ENCODE data around the gene GH2.
"Not testable (repeated sequence)": the region's sequence is repeated elsewhere in the genome, so short reads cannot be mapped to it uniquely, and the experiment has no call there.

Gene GH2

DNA sequence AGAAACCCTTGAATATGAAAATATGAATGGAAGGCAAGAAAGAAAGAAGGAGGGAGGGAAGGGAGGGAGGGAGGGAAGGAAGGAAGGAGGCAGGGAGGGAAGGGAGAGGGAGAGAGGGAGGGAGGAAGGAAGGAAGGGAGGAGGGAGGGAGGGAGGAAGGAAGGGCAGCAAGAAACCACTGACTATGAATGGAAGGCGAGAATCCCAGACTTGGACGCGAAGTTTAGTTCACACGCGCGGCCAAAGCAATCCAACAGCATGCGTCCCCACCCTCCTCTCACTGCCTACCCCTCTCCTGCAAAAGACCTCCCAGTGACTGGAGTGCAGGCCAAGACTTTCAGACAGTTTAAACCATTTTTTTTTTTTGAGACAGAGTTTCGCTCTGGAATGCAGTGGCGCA is 31.3 kb downstream of the GH2 start:
- no peak for DNase-seq (ENCODE audit: low read depth, low spot score)
- POLR2A ChIA-PET, result no interaction called here
- CTCF ChIA-PET, result interaction anchor here (1.2 to 2.0 kb wide), 2 partner anchors 14 to 15 kb away, joined by 4 to 13 read pairs; no protein-coding TSS in a partner anchor
- TF ChIP-seq, protein P1, sequence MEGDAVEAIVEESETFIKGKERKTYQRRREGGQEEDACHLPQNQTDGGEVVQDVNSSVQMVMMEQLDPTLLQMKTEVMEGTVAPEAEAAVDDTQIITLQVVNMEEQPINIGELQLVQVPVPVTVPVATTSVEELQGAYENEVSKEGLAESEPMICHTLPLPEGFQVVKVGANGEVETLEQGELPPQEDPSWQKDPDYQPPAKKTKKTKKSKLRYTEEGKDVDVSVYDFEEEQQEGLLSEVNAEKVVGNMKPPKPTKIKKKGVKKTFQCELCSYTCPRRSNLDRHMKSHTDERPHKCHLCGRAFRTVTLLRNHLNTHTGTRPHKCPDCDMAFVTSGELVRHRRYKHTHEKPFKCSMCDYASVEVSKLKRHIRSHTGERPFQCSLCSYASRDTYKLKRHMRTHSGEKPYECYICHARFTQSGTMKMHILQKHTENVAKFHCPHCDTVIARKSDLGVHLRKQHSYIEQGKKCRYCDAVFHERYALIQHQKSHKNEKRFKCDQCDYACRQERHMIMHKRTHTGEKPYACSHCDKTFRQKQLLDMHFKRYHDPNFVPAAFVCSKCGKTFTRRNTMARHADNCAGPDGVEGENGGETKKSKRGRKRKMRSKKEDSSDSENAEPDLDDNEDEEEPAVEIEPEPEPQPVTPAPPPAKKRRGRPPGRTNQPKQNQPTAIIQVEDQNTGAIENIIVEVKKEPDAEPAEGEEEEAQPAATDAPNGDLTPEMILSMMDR (IDR thresholded peaks at IDR 0.05; ENCODE audit: insufficient read depth, low read length, missing control alignments), result no peak
- no peak overlapping the region for H3K4me3 ChIP-seq (ENCODE audit: low read depth, low read length)

DNA sequence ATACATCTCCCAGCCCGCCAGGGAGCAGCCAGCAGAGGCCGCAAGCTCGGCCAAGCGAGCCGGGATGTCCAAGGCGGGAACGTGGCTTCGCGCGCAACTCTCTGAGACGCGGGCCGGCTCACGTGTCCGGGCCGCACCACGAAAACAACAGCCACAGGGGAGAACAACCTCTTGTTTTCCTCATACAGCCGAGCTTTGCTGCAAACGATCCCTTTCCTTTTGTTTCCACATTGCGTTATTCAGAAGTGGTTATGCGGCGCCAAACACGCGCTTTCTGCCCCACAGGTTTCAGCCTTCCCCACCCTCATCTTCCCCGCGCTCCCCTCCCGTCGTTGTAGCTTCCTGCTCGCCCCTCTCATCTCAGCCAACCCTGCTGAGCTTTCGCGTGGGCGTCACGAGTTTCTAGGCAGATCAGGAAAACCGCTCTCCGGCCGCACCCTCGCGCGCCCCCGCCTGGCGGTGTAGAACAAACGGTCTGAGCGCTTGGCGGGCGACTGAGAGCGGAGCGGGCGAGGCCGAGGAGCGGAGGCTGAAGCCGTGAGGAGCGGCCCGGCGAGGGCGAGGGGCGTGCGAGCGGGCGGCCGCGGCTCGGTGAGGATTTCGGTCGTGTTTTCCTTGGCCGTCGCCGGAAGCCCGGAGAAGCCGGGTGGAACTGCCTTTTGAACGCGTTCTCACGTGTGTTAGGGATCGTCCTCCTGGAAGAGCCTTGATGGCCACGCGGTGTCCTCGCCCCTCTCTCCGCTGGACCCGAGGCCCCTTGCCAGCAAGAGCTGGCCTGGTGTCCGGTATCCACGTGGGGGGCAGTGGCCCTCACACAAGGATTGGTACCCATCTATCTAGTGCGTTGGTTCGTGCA is 32.7 kb downstream of the GH2 start:
- peak overlapping the region; percentile 43 for H3K4me3 ChIP-seq (ENCODE audit: low read depth, low read length)
- TF ChIP-seq, protein P1 (IDR thresholded peaks at IDR 0.05; ENCODE audit: insufficient read depth, low read length, missing control alignments), result peak; percentile 78
- no peak for DNase-seq (ENCODE audit: low read depth, low spot score)
- ChIA-PET CTCF (interaction anchor here (0.6 to 4.0 kb wide), 12 partner anchors 9 to 222 kb away, joined by 3 to 35 read pairs (median 4); no protein-coding TSS in a partner anchor), POLR2A (no interaction called here)

DNA sequence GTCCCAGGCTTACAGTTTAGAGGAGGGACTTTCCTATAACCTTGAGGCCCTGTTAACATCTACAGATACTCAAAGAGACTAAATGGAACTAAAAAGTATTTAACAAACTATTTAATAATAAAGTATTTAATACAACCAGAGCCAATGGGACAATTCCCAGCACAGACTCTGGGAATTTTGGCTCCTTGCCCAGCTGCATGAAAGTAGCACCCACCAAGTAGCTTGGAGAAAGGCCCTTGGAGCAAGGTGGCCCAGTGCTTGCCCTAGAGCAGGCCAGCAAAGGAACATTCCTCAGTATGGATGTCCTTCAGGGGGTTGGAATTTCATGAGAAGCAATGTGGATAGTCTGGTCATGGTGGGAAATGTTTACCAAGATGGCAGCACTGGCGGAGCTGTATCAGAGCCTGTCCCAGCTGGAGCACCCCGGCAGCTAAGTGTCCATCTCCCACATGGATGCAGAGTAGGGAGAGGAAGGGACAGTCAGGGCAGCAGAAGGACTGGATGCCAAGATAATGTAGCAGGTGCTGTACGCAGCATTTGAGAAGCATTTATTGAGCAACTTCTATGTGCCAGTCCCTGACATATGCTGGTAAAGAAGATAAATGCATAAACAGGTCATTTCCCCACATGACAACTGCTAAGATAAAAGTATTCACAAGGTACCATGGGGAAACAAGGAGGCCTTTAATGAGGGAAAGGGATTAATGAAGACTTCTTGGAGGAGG is 34.1 kb downstream of the GH2 start:
- TF ChIP-seq, protein P1 (IDR thresholded peaks at IDR 0.05; ENCODE audit: insufficient read depth, low read length, missing control alignments), result no peak
- ChIA-PET POLR2A (no interaction called here), CTCF (interaction anchor here (0.7 to 4.0 kb wide), 6 partner anchors 9 to 27 kb away, joined by 3 to 35 read pairs (median 9); no protein-coding TSS in a partner anchor)
- H3K4me3 ChIP-seq (ENCODE audit: low read depth, low read length), result no peak overlapping the region
- no peak for DNase-seq (ENCODE audit: low read depth, low spot score)

DNA sequence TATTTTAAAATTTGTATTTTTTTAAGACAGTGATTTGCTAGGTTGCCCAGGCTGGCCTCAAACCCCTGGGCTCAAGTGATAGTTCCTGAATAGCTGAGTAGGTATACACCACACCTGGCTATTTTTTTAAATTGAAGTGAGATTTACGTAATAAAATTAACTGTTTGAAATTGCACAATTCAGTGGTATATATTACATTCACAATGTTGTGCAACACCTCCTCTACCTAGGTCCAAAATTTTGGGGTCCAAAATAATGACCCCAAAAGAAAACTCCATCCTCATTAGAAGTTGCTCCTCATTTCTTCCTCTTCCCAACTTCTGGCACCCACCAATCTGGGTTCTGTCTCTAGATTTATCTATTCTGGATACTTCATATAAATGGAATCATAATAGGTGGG is 36.2 kb downstream of the GH2 start:
- POLR2A ChIA-PET, result no interaction called here

DNA sequence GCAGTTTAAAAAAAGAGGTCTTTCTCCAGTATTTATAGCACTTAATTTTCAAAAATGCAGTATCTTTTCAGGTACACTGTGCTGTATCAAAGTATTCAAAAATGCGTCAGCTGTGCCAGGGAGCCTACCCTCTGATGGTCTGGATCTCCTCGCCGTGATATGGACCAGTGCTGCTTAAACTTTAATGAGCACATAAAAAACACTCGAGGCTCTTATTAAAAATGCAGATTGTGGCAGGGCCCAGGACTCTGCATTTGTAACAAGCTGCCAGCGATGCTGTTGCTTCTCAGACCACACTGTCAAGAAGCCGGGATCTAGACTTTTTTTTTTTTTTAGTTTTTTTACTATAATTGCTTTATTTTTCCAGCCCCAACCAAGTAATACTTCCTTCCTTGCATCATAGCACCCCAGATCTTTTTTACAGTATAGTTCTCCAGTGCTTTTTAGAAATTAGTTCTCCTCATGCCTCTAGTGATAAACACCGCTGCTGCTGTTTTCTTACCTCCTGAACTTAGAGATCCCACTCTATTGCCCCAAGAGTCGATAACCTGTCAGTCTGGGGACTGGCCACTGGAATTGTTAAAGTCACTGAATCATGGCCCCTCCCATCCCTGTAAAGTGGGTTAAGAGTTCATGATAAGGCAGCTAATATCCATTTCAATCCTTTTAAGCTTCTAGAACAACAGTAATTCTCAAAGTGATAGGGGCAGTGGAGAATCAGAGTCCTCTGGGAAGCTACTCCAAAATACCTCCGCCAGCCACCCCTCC is 37.6 kb downstream of the GH2 start:
- no peak overlapping the region for H3K4me3 ChIP-seq (ENCODE audit: low read depth, low read length)
- TF ChIP-seq, protein P1 (IDR thresholded peaks at IDR 0.05; ENCODE audit: insufficient read depth, low read length, missing control alignments), result no peak
- ChIA-PET POLR2A (interaction anchor here (0.7 to 1.0 kb wide), 4 partner anchors 15 to 302 kb away, joined by 3 to 7 read pairs (median 4); partner anchors contain the start of genes CCDC47, DDX42 and PSMC5), CTCF (interaction anchor here (0.6 to 2.6 kb wide), 7 partner anchors 10 to 356 kb away, joined by 3 to 9 read pairs (median 3); no protein-coding TSS in a partner anchor)
- DNase-seq (ENCODE audit: low read depth, low spot score), result no peak

More for the DNA sequence above, 36.2 kb downstream of the GH2 start:
- TF ChIP-seq, protein P1 (IDR thresholded peaks at IDR 0.05; ENCODE audit: insufficient read depth, low read length, missing control alignments), result no peak
- DNase-seq (ENCODE audit: low read depth, low spot score), result no peak
- CTCF ChIA-PET, result interaction anchor here (1.0 to 2.0 kb wide), 3 partner anchors 9 to 20 kb away, joined by 3 to 9 read pairs (median 3); no protein-coding TSS in a partner anchor
- no peak overlapping the region for H3K4me3 ChIP-seq (ENCODE audit: low read depth, low read length)

DNA sequence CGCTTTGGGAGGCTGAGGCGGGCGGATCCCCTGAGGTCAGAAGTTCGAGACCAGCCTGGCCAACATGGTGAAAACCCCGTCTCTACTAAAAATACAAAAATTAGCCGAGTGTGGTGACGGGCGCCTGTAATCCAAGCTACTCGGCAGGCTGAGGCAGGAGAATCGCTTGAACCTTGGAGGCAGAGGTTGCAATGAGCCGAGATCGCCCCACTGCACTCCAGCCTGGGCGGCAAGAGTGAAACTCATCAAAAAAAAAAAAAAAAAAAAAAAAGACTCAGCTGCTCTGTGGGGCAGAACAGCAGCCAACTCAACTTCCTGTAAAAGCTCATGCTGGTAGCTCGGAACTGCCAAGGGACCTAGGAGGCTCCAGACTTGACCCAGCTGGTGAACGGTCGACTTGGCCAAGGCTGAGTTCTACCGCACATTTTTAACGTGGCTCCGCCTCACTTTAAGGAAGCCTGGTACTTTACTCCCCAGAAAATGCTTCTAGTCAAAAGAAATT is 38.3 kb downstream of the GH2 start:
- peak overlapping the region; percentile 82 for H3K4me3 ChIP-seq (ENCODE audit: low read depth, low read length)
- DNase-seq (ENCODE audit: low read depth, low spot score), result not testable (repeated sequence)
- CTCF ChIA-PET, result interaction anchor here (0.6 to 2.6 kb wide), 5 partner anchors 9 to 356 kb away, joined by 3 to 7 read pairs (median 3); no protein-coding TSS in a partner anchor
- POLR2A ChIA-PET, result interaction anchor here (0.7 to 1.0 kb wide), 3 partner anchors 16 to 70 kb away, joined by 3 to 7 read pairs (median 6); partner anchors contain the start of genes CCDC47, DDX42 and PSMC5
